Measurements from ENCODE around the gene TSC2.

TSC2 gene

DNA sequence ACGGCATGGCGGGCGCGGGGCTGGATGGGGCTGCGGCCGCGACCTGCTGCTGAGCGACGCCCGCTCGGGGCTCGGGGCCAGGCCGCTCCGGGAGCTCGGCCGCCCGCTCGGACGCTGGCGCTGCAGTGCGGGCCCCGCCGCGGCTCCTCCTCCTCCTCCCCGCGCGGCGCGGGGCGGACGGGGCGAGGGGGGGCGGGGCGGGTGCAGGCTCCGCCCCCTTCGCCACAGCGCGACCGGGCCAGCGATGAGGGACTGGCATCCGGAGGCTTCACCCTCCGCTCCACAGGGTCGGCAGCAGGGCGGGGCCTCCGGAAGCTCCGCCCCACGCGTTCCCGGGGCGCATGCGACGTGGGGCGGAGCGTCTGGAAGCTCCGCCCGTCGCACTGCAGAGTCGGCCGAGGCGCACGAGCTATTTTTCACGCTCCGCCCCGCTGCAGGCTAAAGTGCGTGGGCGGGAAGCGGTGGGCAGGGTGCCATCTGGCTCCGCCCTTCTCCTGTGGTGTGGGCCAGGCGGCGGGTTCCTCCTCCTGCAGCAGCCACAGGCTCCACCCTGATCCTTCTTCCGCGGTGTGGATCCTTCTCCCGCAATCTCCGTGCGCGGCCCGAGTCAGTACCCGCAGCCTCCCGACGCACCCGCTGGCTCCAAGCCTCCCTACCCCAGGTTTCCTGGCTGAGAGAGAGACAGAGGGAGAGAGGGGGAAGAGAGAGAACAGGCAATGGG lies 88.1 kb downstream of the TSC2 start, which contains the start of gene PKD1:
PKD1 (minus strand) TSS at position 129 of the 721 bp plus-strand sequence. CDS start 209 bp downstream, outside the sequence.
- 0 out of 2 replicates have a peak, but pooled peaks have one; percentile 49 for TF ChIP-seq NFIC (IDR thresholded peaks at IDR 0.05)
- TF ChIP-seq EGR1 (IDR thresholded peaks at IDR 0.05), result peak; percentile 97
- TF ChIP-seq, protein P1, sequence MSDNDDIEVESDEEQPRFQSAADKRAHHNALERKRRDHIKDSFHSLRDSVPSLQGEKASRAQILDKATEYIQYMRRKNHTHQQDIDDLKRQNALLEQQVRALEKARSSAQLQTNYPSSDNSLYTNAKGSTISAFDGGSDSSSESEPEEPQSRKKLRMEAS (IDR thresholded peaks at IDR 0.05), result 0 out of 2 replicates have a peak, but pooled peaks have one; percentile 35
